ENCODE data around the gene SORBS2. TPM values are rescaled to one million over a fixed set of nuclear protein-coding genes. Genes with fewer than 3 reads are reported as not detected.

The SORBS2 gene
- total and polyA plus RNA-seq, 8 donors: 9.0 to 908 (median 66.4) TPM

GRCh38 chr4:185758807-185759206, 53.2 kb downstream of the SORBS2 start:
- no peak for DNase-seq
- H3K4me3 ChIP-seq: no peak overlapping the region
- intact Hi-C loops (cut with DNase I; ENCODE audit: low total_unique reads): no loop called here
- H3K4me1 ChIP-seq: peaks cover 6 to 67% (median 41%) of the 10 kb centered on the region in 4 donors
- 63 to 77% (median 65%) methylated on average over 2 of the region's 2 CpGs for WGBS, 5 donors
- TF ChIP-seq POLR2A (IDR thresholded peaks at IDR 0.05) (no peak), POLR2AphosphoS5 (IDR thresholded peaks at IDR 0.05) (no peak), CTCF (IDR thresholded peaks at IDR 0.05) (no peak), EP300 (IDR thresholded peaks at IDR 0.05) (no peak)
- H3K27me3 ChIP-seq: no peaks in the 10 kb centered on the region
- no peaks in the 10 kb centered on the region for H3K36me3 ChIP-seq
- peak overlapping the region in 2 of 5 donors; percentile 3 to 19 for H3K27ac ChIP-seq
- no peaks in the 10 kb centered on the region for H3K9me3 ChIP-seq

- H3K27me3 ChIP-seq: no peaks in the 10 kb centered on the region
- no peak overlapping the region for H3K4me3 ChIP-seq
- intact Hi-C loops (cut with DNase I; ENCODE audit: low total_unique reads): no loop called here
- H3K9me3 ChIP-seq: no peaks in the 10 kb centered on the region
- peak in 1 of 2 donors; percentile 64 for DNase-seq
- peak overlapping the region in 1 of 5 donors; percentile 6 for H3K27ac ChIP-seq
- TF ChIP-seq POLR2A (IDR thresholded peaks at IDR 0.05) (no peak), EP300 (IDR thresholded peaks at IDR 0.05) (no peak), CTCF (IDR thresholded peaks at IDR 0.05) (no peak), POLR2AphosphoS5 (IDR thresholded peaks at IDR 0.05) (peak in 1 of 3 donors; percentile 56)
- peaks cover 6 to 56% (median 35%) of the 10 kb centered on the region in 4 donors for H3K4me1 ChIP-seq
- H3K36me3 ChIP-seq: no peaks in the 10 kb centered on the region
Measured at GRCh38 chr4:185755451-185755850, 56.5 kb downstream of the SORBS2 start.

DNA sequence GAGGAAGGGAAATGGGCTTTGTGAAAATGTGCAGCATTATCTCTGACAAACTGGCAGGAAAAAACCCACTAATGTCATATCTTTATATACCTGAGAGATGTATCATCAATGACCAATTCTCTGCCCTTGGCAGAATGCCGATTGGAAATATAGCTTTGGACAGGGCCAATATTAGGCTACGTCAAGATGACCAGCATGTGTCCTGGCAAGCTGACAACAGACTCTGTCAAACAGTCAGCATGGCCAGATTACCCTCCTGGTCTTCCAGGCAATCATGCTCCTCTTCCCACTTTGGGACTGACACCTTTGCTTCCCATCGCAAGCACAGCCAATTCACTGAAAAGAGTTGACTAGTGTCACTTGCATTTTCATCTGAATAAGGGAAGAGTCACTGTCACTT, 57.0 kb downstream of the SORBS2 start:
- H3K27ac ChIP-seq: peak overlapping the region in 2 of 5 donors; percentile 4 to 6
- no peaks in the 10 kb centered on the region for H3K27me3 ChIP-seq
- intact Hi-C loops (cut with DNase I; ENCODE audit: low total_unique reads): no loop called here
- no peaks in the 10 kb centered on the region for H3K9me3 ChIP-seq
- TF ChIP-seq CTCF (IDR thresholded peaks at IDR 0.05) (no peak), EP300 (IDR thresholded peaks at IDR 0.05) (no peak), POLR2A (IDR thresholded peaks at IDR 0.05) (no peak), POLR2AphosphoS5 (IDR thresholded peaks at IDR 0.05) (no peak)
- no peak overlapping the region for H3K4me3 ChIP-seq
- H3K36me3 ChIP-seq: no peaks in the 10 kb centered on the region
- 25 to 62% (median 40%) methylated on average over 3 of the region's 3 CpGs for WGBS, 5 donors
- peaks cover 6 to 51% (median 35%) of the 10 kb centered on the region in 4 donors for H3K4me1 ChIP-seq
- DNase-seq: no peak

GRCh38 chr4:185752872-185753271, 59.1 kb downstream of the SORBS2 start:
- intact Hi-C loops (cut with DNase I; ENCODE audit: low total_unique reads): no loop called here

More at GRCh38 chr4:185752872-185753271, 59.1 kb downstream of the SORBS2 start:
- no peak overlapping the region for H3K4me3 ChIP-seq
- no peak overlapping the region for H3K27ac ChIP-seq
- no peaks in the 10 kb centered on the region for H3K9me3 ChIP-seq
- no peaks in the 10 kb centered on the region for H3K27me3 ChIP-seq
- H3K4me1 ChIP-seq: peaks cover 0 to 46% (median 25%) of the 10 kb centered on the region in 4 donors
- TF ChIP-seq CTCF (IDR thresholded peaks at IDR 0.05) (no peak), POLR2A (IDR thresholded peaks at IDR 0.05) (no peak), EP300 (IDR thresholded peaks at IDR 0.05) (no peak), POLR2AphosphoS5 (IDR thresholded peaks at IDR 0.05) (no peak)
- DNase-seq: no peak
- H3K36me3 ChIP-seq: no peaks in the 10 kb centered on the region
- 59 to 82% (median 70%) methylated on average over 5 of the region's 5 CpGs for WGBS, 5 donors
